ACC112 (cell line): Measurements from ENCODE around the gene CLDN1.
A peak's percentile ranks its signal among the peaks of the same experiment; 100 is the strongest.

Experiments
- H2AFZ ChIP-seq: fragments of 200-600 bp; sonication (generic); one replicate; pipeline ENCODE4 v1.6.0; 2017; ENCODE audit warnings: antibody characterized with exemption, low read length; ENCODE audit not compliant: unreplicated experiment
- H3K27ac ChIP-seq: fragments of 200-600 bp; sonication (generic); 2 replicates; pipeline ENCODE4 v1.5.1; 2014; ENCODE audit warnings: low read depth, mild to moderate bottlenecking, antibody characterized with exemption, low read length, moderate library complexity
- H3K27me3 ChIP-seq: fragments of 200-600 bp; sonication (generic); 2 replicates; pipeline ENCODE4 v1.6.1; 2014; ENCODE audit warnings: mild to moderate bottlenecking, antibody characterized with exemption, low read length, moderate library complexity, mixed read lengths; ENCODE audit not compliant: insufficient read depth
- H3K36me3 ChIP-seq: fragments of 200-600 bp; sonication (generic); 2 replicates; pipeline ENCODE4 v1.6.1; 2016; ENCODE audit warnings: mild to moderate bottlenecking, antibody characterized with exemption, low read length, moderate library complexity, mixed read lengths; ENCODE audit not compliant: insufficient read depth
- H3K4me1 ChIP-seq: fragments of 200-600 bp; sonication (generic); one replicate; pipeline ENCODE4 v1.6.1; 2016; ENCODE audit warnings: low read length, mixed read lengths; ENCODE audit not compliant: insufficient read depth, unreplicated experiment, control insufficient read depth
- H3K4me3 ChIP-seq: fragments of 200-600 bp; sonication (generic); 2 replicates; pipeline ENCODE4 v1.5.1; 2014; ENCODE audit warnings: mild to moderate bottlenecking, low read depth, low read length
- H3K79me2 ChIP-seq: fragments of 200-600 bp; sonication (generic); one replicate; pipeline ENCODE4 v1.6.0; 2016; ENCODE audit warnings: low read length; ENCODE audit not compliant: control insufficient read depth, unreplicated experiment, insufficient read depth

Gene CLDN1

DNA sequence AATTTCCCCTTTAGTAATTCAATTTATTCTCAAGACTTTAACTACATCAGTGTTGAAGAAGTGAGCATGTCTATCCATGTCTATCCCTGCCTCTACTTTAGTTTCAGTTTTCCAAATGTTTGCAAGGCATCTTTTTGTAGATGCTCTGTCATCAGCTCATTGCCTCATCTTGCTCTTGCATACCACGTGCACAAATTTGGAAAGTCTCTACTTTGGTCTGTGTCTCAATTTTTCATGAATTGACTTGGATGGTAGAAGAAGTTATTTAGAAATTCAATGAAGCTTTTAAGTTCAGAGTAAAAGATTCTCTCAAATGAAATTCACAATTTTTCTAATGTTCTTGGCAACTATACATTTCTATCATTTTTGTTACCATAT lies 55.3 kb downstream of the CLDN1 start:
- no peaks in the 10 kb centered on the region for H3K27me3 ChIP-seq
- H3K4me3 ChIP-seq, result no peak overlapping the region
- no peak overlapping the region for H3K27ac ChIP-seq
- H3K36me3 ChIP-seq, result no peaks in the 10 kb centered on the region
- no peaks in the 10 kb centered on the region for H3K79me2 ChIP-seq
- peaks cover 16% of the 10 kb centered on the region for H3K4me1 ChIP-seq
- peak overlapping the region; percentile 56 for H2AFZ ChIP-seq

DNA sequence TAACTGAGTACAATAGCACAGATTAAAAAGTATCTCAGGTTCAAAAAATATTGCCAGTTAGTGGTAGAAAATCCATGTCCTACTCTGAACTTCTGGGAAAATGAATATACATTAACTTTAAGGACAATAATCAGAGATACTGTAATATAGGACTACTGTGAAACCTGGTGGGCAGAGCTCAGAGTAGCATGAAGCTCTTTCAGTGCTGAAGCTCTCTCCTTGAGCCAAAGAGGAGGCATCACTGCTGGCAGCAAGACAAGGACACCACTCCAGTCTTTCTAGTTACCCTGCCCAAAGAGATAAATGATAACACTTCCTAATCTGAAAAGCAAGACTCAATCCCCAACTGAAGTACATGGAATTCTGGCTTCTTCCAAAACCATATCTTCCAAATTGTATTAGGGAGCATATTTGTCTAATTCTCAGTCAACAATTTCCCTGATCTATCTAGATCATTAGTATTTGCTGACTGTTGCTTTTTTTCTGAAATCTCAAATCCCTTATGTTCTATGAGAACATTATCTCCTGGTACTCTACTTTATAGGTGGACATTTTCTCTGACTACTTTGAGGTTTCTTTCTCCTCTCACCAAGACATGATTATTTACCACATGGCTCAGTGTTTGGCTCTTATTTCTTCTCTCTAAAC lies 55.9 kb downstream of the CLDN1 start:
- Histone ChIP-seq H3K27ac (peak overlapping the region; percentile 18; the same call in 1 of the 2 replicates), H3K4me3 (no peak overlapping the region), H2AFZ (peak overlapping the region; percentile 56)

DNA sequence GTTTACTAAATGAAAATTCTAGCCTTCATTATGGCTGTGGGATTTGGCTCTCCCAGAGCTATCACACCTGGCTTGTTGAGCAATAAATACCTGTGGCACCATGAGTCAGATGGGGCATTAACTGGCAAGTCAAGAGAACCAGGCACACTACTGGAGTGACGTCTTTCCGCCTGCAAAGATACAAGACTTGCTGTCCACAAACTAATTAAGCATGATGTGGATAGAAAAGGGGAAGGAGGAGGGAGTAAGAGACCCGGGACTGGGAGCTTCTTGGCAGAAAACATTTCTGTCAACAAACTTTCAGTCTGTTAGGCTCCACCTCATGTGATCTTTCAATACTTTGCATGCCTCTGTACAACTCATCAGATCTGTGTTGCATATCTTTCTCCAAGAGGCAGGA lies 56.5 kb downstream of the CLDN1 start:
- Histone ChIP-seq H3K27ac (peak overlapping the region; percentile 18; the same call in 1 of the 2 replicates), H3K4me3 (no peak overlapping the region), H3K4me1 (peaks cover 16% of the 10 kb centered on the region), H3K27me3 (no peaks in the 10 kb centered on the region), H3K36me3 (no peaks in the 10 kb centered on the region), H2AFZ (peak overlapping the region; percentile 56), H3K79me2 (no peaks in the 10 kb centered on the region)

More for the DNA sequence above, 55.9 kb downstream of the CLDN1 start:
- H3K36me3 ChIP-seq, result no peaks in the 10 kb centered on the region
- no peaks in the 10 kb centered on the region for H3K27me3 ChIP-seq
- no peaks in the 10 kb centered on the region for H3K79me2 ChIP-seq
- peaks cover 16% of the 10 kb centered on the region for H3K4me1 ChIP-seq

DNA sequence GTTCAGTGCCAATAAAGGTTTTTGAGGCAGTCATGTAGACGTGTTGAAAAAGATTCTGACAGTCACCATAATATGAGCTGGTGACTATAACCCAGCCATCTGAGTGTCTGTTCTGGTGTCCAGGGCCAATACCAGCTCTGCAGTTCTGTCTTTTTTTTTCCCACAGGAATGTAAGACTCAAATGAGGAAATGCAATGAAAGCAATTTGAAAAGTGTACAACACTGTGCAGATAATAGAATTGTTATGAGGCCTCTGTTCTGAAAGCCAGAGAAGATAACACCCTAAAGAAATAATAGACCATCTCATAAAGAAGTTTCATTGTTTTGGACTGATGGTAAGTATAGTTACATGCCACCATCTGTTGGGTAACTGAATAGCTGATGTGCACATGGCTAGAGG lies 57.1 kb downstream of the CLDN1 start:
- H2AFZ ChIP-seq, result no peak overlapping the region
- no peaks in the 10 kb centered on the region for H3K27me3 ChIP-seq
- H3K4me3 ChIP-seq, result no peak overlapping the region
- no peak overlapping the region for H3K27ac ChIP-seq
- no peaks in the 10 kb centered on the region for H3K79me2 ChIP-seq
- H3K4me1 ChIP-seq, result peaks cover 16% of the 10 kb centered on the region
- no peaks in the 10 kb centered on the region for H3K36me3 ChIP-seq

DNA sequence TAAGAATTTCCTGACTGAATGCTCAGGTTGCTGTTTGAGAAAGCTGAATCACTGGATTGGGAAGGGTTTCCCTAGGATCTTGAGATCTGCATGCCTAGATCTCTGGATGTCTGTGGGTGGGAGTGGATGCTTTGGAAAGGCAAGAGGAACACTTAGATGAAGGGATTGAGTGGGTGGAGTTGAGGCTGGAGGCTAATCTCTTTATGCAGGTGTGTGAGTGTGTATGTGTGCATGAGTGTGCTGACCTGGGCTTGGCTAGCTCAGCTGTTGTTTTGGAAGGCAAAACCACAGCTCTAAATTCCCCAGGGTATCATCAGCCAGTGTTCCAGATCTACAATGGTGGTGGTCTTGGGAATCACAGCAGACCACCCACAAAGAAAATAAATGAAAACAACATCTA lies 60.5 kb downstream of the CLDN1 start:
- no peak overlapping the region for H3K27ac ChIP-seq
- H3K4me3 ChIP-seq, result no peak overlapping the region
- H2AFZ ChIP-seq, result no peak overlapping the region
- H3K27me3 ChIP-seq, result no peaks in the 10 kb centered on the region
- H3K79me2 ChIP-seq, result no peaks in the 10 kb centered on the region
- H3K36me3 ChIP-seq, result no peaks in the 10 kb centered on the region
- H3K4me1 ChIP-seq, result peaks cover 15% of the 10 kb centered on the region

DNA sequence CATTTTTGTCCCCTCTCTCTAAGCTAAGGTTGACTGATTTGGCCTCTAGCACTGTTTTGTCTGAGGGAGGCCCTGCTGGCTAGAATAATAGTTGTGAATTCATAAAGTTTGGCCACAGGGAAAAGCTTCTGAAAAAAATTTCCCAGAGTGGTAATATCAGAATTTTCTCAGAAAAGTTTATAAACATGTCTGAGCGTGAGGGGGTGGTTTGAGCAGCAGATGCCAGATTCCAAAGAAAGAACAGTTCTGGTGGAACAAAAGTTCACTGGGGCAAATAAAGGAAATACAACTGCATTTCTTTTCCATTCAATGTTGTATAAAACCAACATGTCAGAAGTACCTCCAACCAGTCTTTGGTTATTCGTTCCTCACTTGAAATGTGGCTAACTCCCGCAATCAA lies 61.2 kb downstream of the CLDN1 start:
- H2AFZ ChIP-seq, result no peak overlapping the region
- H3K79me2 ChIP-seq, result no peaks in the 10 kb centered on the region
- no peaks in the 10 kb centered on the region for H3K36me3 ChIP-seq
- H3K27me3 ChIP-seq, result no peaks in the 10 kb centered on the region
- no peak overlapping the region for H3K27ac ChIP-seq
- H3K4me1 ChIP-seq, result peaks cover 8% of the 10 kb centered on the region
- H3K4me3 ChIP-seq, result no peak overlapping the region

DNA sequence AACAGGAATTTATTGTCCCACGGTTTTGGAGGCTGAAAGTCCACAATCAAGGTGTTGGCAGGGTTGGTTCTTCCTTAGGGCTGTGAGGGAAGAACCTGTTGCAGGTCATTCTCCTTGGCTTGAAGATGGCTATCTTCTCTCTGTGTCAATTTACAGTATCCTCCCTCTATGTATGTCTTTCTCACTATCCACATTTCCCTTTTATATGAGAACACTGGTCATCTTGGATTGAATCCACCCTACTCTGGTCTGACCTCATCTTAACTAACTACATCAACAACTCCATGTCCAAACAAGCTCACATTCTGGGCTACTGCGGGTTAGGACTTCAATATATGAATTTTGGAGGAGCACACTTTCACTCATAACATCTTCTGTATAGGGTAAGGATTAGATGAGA lies 61.9 kb downstream of the CLDN1 start:
- H3K27me3 ChIP-seq, result no peaks in the 10 kb centered on the region
- H2AFZ ChIP-seq, result no peak overlapping the region
- H3K79me2 ChIP-seq, result no peaks in the 10 kb centered on the region
- no peak overlapping the region for H3K4me3 ChIP-seq
- H3K4me1 ChIP-seq, result peaks cover under 1% of the 10 kb centered on the region
- H3K36me3 ChIP-seq, result no peaks in the 10 kb centered on the region
- H3K27ac ChIP-seq, result no peak overlapping the region

DNA sequence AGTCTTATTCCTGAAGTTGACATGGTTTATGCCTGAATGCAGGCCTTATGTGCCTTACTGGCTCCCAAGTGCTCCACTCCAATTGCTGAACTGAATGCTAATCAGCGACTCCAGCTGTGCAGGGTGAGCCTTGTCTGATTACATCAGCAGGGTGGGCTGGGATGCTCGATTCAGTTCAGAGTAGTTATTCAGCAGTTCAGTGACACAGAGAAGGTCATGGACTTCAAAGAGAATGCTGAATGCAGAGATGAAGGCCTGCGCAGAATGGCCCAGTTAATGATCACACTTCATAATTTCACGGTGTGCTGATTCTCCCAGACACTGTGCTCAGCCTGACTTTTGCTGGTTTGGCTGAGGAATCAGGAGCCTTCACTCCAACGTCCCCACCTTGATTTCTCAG lies 63.6 kb downstream of the CLDN1 start:
- H3K36me3 ChIP-seq, result no peaks in the 10 kb centered on the region
- H2AFZ ChIP-seq, result no peak overlapping the region
- H3K4me1 ChIP-seq, result no peaks in the 10 kb centered on the region
- H3K27me3 ChIP-seq, result no peaks in the 10 kb centered on the region
- no peaks in the 10 kb centered on the region for H3K79me2 ChIP-seq
- no peak overlapping the region for H3K4me3 ChIP-seq
- no peak overlapping the region for H3K27ac ChIP-seq
